ENCODE results near the gene DNAAF5.

Gene DNAAF5

GRCh38 chr7:706721-707120 lies 19.8 kb upstream of the DNAAF5 start:
- in situ Hi-C loops (cut with HindIII; ENCODE audit: low sequenced_read_pairs): no loop called here

- in situ Hi-C loops (cut with HindIII; ENCODE audit: low sequenced_read_pairs): no loop called here
Observed at GRCh38 chr7:707296-708000, 19.1 kb upstream of the DNAAF5 start.

- in situ Hi-C loops (cut with HindIII; ENCODE audit: low sequenced_read_pairs): no loop called here
Observed at GRCh38 chr7:710161-710560, 16.3 kb upstream of the DNAAF5 start.

GRCh38 chr7:711093-711921 lies 15.2 kb upstream of the DNAAF5 start:
- in situ Hi-C loops (cut with HindIII; ENCODE audit: low sequenced_read_pairs): no loop called here

GRCh38 chr7:711922-712380 lies 14.5 kb upstream of the DNAAF5 start:
- in situ Hi-C loops (cut with HindIII; ENCODE audit: low sequenced_read_pairs): no loop called here

- in situ Hi-C loops (cut with HindIII; ENCODE audit: low sequenced_read_pairs): no loop called here
Observed at GRCh38 chr7:712381-713138, 13.9 kb upstream of the DNAAF5 start.

- in situ Hi-C loops (cut with HindIII; ENCODE audit: low sequenced_read_pairs): no loop called here
Observed at GRCh38 chr7:713139-713457, 13.4 kb upstream of the DNAAF5 start.

GRCh38 chr7:713488-714230 lies 12.8 kb upstream of the DNAAF5 start:
- in situ Hi-C loops (cut with HindIII; ENCODE audit: low sequenced_read_pairs): no loop called here

GRCh38 chr7:714251-714671 lies 12.2 kb upstream of the DNAAF5 start:
- in situ Hi-C loops (cut with HindIII; ENCODE audit: low sequenced_read_pairs): no loop called here

- in situ Hi-C loops (cut with HindIII; ENCODE audit: low sequenced_read_pairs): no loop called here
Observed at GRCh38 chr7:716222-716621, 10.3 kb upstream of the DNAAF5 start.

- in situ Hi-C loops (cut with HindIII; ENCODE audit: low sequenced_read_pairs): no loop called here
Observed at GRCh38 chr7:716636-717035, 9.9 kb upstream of the DNAAF5 start.

GRCh38 chr7:721619-722248 lies 4.8 kb upstream of the DNAAF5 start:
- in situ Hi-C loops (cut with HindIII; ENCODE audit: low sequenced_read_pairs): no loop called here

GRCh38 chr7:723541-723940 lies 3.0 kb upstream of the DNAAF5 start:
- in situ Hi-C loops (cut with HindIII; ENCODE audit: low sequenced_read_pairs): no loop called here

GRCh38 chr7:724298-724697 lies 2.2 kb upstream of the DNAAF5 start:
- in situ Hi-C loops (cut with HindIII; ENCODE audit: low sequenced_read_pairs): no loop called here

GRCh38 chr7:725223-726005 lies 1.1 kb upstream of the DNAAF5 start:
- in situ Hi-C loops (cut with HindIII; ENCODE audit: low sequenced_read_pairs): no loop called here

- in situ Hi-C loops (cut with HindIII; ENCODE audit: low sequenced_read_pairs): no loop called here
Observed at GRCh38 chr7:726854-727103, 280 bp downstream of the DNAAF5 start.

- in situ Hi-C loops (cut with HindIII; ENCODE audit: low sequenced_read_pairs): no loop called here
Observed at GRCh38 chr7:727104-727805, 756 bp downstream of the DNAAF5 start, which contains the start of gene PRKAR1B. Gene PRKAR1B (minus strand): TSS chr7:727281. CDS start chr7:711505, 15,776 bp downstream.

- in situ Hi-C loops (cut with HindIII; ENCODE audit: low sequenced_read_pairs): no loop called here
Observed at GRCh38 chr7:727806-728460, 1.4 kb downstream of the DNAAF5 start.

- in situ Hi-C loops (cut with HindIII; ENCODE audit: low sequenced_read_pairs): no loop called here
Observed at GRCh38 chr7:728602-729001, 2.1 kb downstream of the DNAAF5 start.

All from endothelial cell of hepatic sinusoid (primary cell).